Hematopoietic multipotent progenitor cell treated with erythropoietin and hydrocortisone succinate and interleukin-3 and kit ligand, for 4 days (in vitro differentiated cells): ENCODE data around the gene CALHM1.
A peak's percentile ranks its signal among the peaks of the same experiment; 100 is the strongest.

Experiments
- DNase-seq: peaks from one replicate; pipeline ENCODE4 v3.0.0-alpha.2; 2015

Gene CALHM1

GRCh38 chr10:103452506-103453230 lies 6.0 kb downstream of the CALHM1 start:
- no peak for DNase-seq

- DNase-seq, result peak; percentile 79
Measured at GRCh38 chr10:103451831-103452505, 6.7 kb downstream of the CALHM1 start, which contains the start of gene CALHM2. TSS of gene CALHM2 (minus strand) at chr10:103452370. CDS start at chr10:103449941, 2,429 bp downstream.

GRCh38 chr10:103451091-103451813 lies 7.4 kb downstream of the CALHM1 start:
- peak; percentile 79 for DNase-seq

- no peak for DNase-seq
Measured at GRCh38 chr10:103450201-103450695, 8.5 kb downstream of the CALHM1 start.

GRCh38 chr10:103449208-103450144 lies 9.2 kb downstream of the CALHM1 start:
- DNase-seq, result peak; percentile 16

- DNase-seq, result no peak
Measured at GRCh38 chr10:103448746-103449145, 10.0 kb downstream of the CALHM1 start.

- no peak for DNase-seq
Measured at GRCh38 chr10:103447187-103447586, 11.5 kb downstream of the CALHM1 start.

- DNase-seq, result no peak
Measured at GRCh38 chr10:103445767-103446567, 12.7 kb downstream of the CALHM1 start.

GRCh38 chr10:103445366-103445765 lies 13.3 kb downstream of the CALHM1 start:
- no peak for DNase-seq

- DNase-seq, result no peak
Measured at GRCh38 chr10:103444478-103444877, 14.2 kb downstream of the CALHM1 start.

- DNase-seq, result no peak
Measured at GRCh38 chr10:103443475-103444185, 15.1 kb downstream of the CALHM1 start.

GRCh38 chr10:103442031-103442461 lies 16.7 kb downstream of the CALHM1 start:
- DNase-seq, result no peak

- no peak for DNase-seq
Measured at GRCh38 chr10:103441611-103442010, 17.1 kb downstream of the CALHM1 start.

GRCh38 chr10:103441206-103441605 lies 17.5 kb downstream of the CALHM1 start:
- no peak for DNase-seq

GRCh38 chr10:103440416-103440815 lies 18.3 kb downstream of the CALHM1 start:
- DNase-seq, result no peak

GRCh38 chr10:103439776-103440175 lies 18.9 kb downstream of the CALHM1 start:
- no peak for DNase-seq

GRCh38 chr10:103433858-103434257 lies 24.8 kb downstream of the CALHM1 start:
- DNase-seq, result no peak

GRCh38 chr10:103431902-103432301 lies 26.8 kb downstream of the CALHM1 start:
- DNase-seq, result no peak

GRCh38 chr10:103429647-103430046 lies 29.1 kb downstream of the CALHM1 start:
- no peak for DNase-seq

GRCh38 chr10:103428989-103429643 lies 29.6 kb downstream of the CALHM1 start:
- no peak for DNase-seq
